Right lobe of liver (tissue), 6 donors: ENCODE results near the gene MAPK8. TPM values are rescaled to one million over a fixed set of nuclear protein-coding genes. Genes with fewer than 3 reads are reported as not detected.

Source experiments
- ATAC-seq, 4 donors: fragments of 200-7000 bp; cut with Tn5 transposase; one replicate each; pipeline ENCODE4 v1.9.1; 2020; ENCODE audit warnings: mild to moderate bottlenecking in 4 of 4, moderate library complexity in 4 of 4
- DNase-seq, 3 donors: peaks; one replicate each; pipeline ENCODE4 v3.0.0-alpha.2; 2020
- H3K27ac ChIP-seq, 3 donors: fragments of 200-600 bp; one replicate each; pipeline ENCODE4 v1.8.0; 2022
- H3K27me3 ChIP-seq, 2 donors: fragments of 200-600 bp; one replicate each; pipeline ENCODE4 v1.8.0; 2022
- H3K36me3 ChIP-seq, 4 donors: fragments of 200-600 bp; sonication (generic) in 1 of 4; one replicate each; pipeline versions ENCODE4 v1.5.1 to v1.8.0; 2017 to 2022; ENCODE audit warnings: control low read depth in 1 of 4
- H3K4me1 ChIP-seq, 4 donors: fragments of 200-600 bp; sonication (generic) in 1 of 4; one replicate each; pipeline versions ENCODE4 v1.5.1 to v1.8.0; 2017 to 2022; ENCODE audit warnings: control low read depth in 1 of 4
- H3K4me3 ChIP-seq, 3 donors: fragments of 200-600 bp; one replicate each; pipeline ENCODE4 v1.8.0; 2022
- H3K9me3 ChIP-seq, 4 donors: fragments of 200-600 bp; sonication (generic) in 1 of 4; one replicate each; pipeline versions ENCODE4 v1.5.1 to v1.8.0; 2017 to 2022; ENCODE audit warnings: control low read depth in 1 of 4
- POLR2A ChIP-seq: fragments of 450-650 bp; IDR thresholded peaks from one replicate; pipeline ENCODE4 v1.6.1; 2017; ENCODE audit warnings: antibody characterized with exemption, mild to moderate bottlenecking
- WGBS: methylation state at CpG from one replicate; pipeline ENCODE4 v1.1.6; 2018; ENCODE audit warnings: low coverage, low lambda C conversion rate; ENCODE audit not compliant: insufficient coverage; ENCODE audit errors: missing lambda C conversion rate; 5-methylcytosine and 5-hydroxymethylcytosine counted together
- intact Hi-C, 2 donors: fragments of 100-400 bp; cut with DNase I; formaldehyde crosslinking; loops; one replicate each; pipeline versions ENCODE4 v1.11.2 to v1.14.1; 2022
- total RNA-seq, 6 experiments: library from RNA; depleted of rRNA in 2 of 6; stranded (reverse); fragments of >200 nt in 2 of 6; fragmentation: NEBNext Ultra II Directional in 3 of 6; extraction: Animal tissue kit (Norgen Biotek cat#: 25700) in 3 of 6; gene quantifications; one replicate each; pipeline versions ENCODE4 v1.1.0 to v1.2.4, GENCODE V29; 2016 to 2023
- TF ChIP-seq, protein P1 (sequence below), 4 donors: fragments of 200-600 bp in 3 of 4; fragments of 450-650 bp in 1 of 4; IDR thresholded peaks; one replicate each; pipeline versions ENCODE4 v1.5.1 to v1.8.0; 2016 to 2022; ENCODE audit warnings: antibody characterized with exemption in 4 of 4, mild to moderate bottlenecking in 2 of 4
- donor health status: DM: no; HTN: yes; CAD: no.
- donor health status: DM: no; HTN: no; CAD: no.
- donor health status: DM: no; HTN: no; CAD: no.
- donor health status: DM: no; HTN: yes; CAD: no.
- donor health status: DM: no; HTN: yes; CAD: no.

Gene MAPK8
- total RNA-seq, 6 experiments from 2014 or later: 19.1 to 31.6 (median 27.6) TPM

DNA sequence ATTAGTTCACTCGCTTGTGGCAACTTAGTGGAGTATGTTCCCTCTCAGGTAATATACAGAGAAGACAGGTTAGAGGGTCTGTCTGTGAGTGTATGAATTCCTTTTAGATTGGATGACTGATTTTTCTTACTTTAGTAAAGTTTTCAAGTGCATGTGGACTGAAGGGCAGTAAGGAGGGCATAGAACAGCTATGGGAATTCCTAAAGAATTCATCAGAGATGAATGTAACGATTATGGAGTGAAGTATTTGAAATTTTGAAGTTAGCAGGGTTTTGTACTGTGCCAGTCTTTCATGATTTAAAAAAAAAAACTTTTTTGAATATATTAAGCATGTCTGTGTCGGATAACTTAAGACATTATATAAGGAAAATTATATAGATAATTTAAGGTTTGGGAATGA lies 15.5 kb downstream of the MAPK8 start:
- no peak for DNase-seq
- no peaks in the 10 kb centered on the region for H3K27me3 ChIP-seq
- no peak overlapping the region for H3K4me3 ChIP-seq
- no peaks in the 10 kb centered on the region for H3K9me3 ChIP-seq
- H3K4me1 ChIP-seq: no peaks in the 10 kb centered on the region
- no peak for ATAC-seq
- TF ChIP-seq, protein P1, sequence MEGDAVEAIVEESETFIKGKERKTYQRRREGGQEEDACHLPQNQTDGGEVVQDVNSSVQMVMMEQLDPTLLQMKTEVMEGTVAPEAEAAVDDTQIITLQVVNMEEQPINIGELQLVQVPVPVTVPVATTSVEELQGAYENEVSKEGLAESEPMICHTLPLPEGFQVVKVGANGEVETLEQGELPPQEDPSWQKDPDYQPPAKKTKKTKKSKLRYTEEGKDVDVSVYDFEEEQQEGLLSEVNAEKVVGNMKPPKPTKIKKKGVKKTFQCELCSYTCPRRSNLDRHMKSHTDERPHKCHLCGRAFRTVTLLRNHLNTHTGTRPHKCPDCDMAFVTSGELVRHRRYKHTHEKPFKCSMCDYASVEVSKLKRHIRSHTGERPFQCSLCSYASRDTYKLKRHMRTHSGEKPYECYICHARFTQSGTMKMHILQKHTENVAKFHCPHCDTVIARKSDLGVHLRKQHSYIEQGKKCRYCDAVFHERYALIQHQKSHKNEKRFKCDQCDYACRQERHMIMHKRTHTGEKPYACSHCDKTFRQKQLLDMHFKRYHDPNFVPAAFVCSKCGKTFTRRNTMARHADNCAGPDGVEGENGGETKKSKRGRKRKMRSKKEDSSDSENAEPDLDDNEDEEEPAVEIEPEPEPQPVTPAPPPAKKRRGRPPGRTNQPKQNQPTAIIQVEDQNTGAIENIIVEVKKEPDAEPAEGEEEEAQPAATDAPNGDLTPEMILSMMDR (IDR thresholded peaks at IDR 0.05): no peak
- TF ChIP-seq POLR2A: no peak
- intact Hi-C loops: no loop called here
- H3K27ac ChIP-seq: no peak overlapping the region
- H3K36me3 ChIP-seq: no peaks in the 10 kb centered on the region
- WGBS: 100% methylated on average over 3 of the region's 3 CpGs

- no peaks in the 10 kb centered on the region for H3K4me1 ChIP-seq
- no peaks in the 10 kb centered on the region for H3K9me3 ChIP-seq
- H3K36me3 ChIP-seq: no peaks in the 10 kb centered on the region
- WGBS: 86% methylated on average over 2 of the region's 2 CpGs
- TF ChIP-seq, protein P1 (IDR thresholded peaks at IDR 0.05): no peak
- no peak for TF ChIP-seq POLR2A
- ATAC-seq: no peak
- DNase-seq: no peak
- H3K27ac ChIP-seq: no peak overlapping the region
- intact Hi-C loops: no loop called here
- H3K4me3 ChIP-seq: no peak overlapping the region
- no peaks in the 10 kb centered on the region for H3K27me3 ChIP-seq
Measured at GRCh38 chr10:48324580-48324979, 18.1 kb downstream of the MAPK8 start.

- no peak overlapping the region for H3K27ac ChIP-seq
- 91% methylated on average over 3 of the region's 3 CpGs for WGBS
- DNase-seq: no peak
- no peak overlapping the region for H3K4me3 ChIP-seq
- intact Hi-C loops: no loop called here
- no peaks in the 10 kb centered on the region for H3K36me3 ChIP-seq
- TF ChIP-seq, protein P1 (IDR thresholded peaks at IDR 0.05): no peak
- TF ChIP-seq POLR2A: no peak
- no peaks in the 10 kb centered on the region for H3K27me3 ChIP-seq
- no peak for ATAC-seq
- peaks cover 0 to 10% (median 2%) of the 10 kb centered on the region in 4 donors for H3K4me1 ChIP-seq
- no peaks in the 10 kb centered on the region for H3K9me3 ChIP-seq
Measured at GRCh38 chr10:48330269-48330668, 23.8 kb downstream of the MAPK8 start.

GRCh38 chr10:48331436-48331835 lies 25.0 kb downstream of the MAPK8 start:
- no peak overlapping the region for H3K27ac ChIP-seq
- no peak for ATAC-seq

More at GRCh38 chr10:48331436-48331835, 25.0 kb downstream of the MAPK8 start:
- intact Hi-C loops: no loop called here
- no peaks in the 10 kb centered on the region for H3K27me3 ChIP-seq
- no peaks in the 10 kb centered on the region for H3K9me3 ChIP-seq
- no peak overlapping the region for H3K4me3 ChIP-seq
- H3K36me3 ChIP-seq: no peaks in the 10 kb centered on the region
- DNase-seq: no peak
- no CpG with 5 or more reads among the region's 1 CpG for WGBS
- no peak for TF ChIP-seq POLR2A
- TF ChIP-seq, protein P1 (IDR thresholded peaks at IDR 0.05): no peak
- H3K4me1 ChIP-seq: peaks cover 0 to 10% (median 2%) of the 10 kb centered on the region in 4 donors
